Astrocyte (in vitro differentiated cells and primary cell): Measurements from ENCODE around the gene ZBTB24. TPM values are rescaled to one million over a fixed set of nuclear protein-coding genes. Genes with fewer than 3 reads are reported as not detected.

ENCODE experiments used
- DNase-seq: peaks from one replicate; pipeline ENCODE4 v3.0.0-alpha.2; 2010; ENCODE audit warnings: low read depth
- FAIRE-seq: peaks from 2 replicates; lab custom pipeline; 2011; peaks lifted over from hg19 to GRCh38; lab: Jason Lieb, UNC
- H2AFZ ChIP-seq: 2 replicates; pipeline ENCODE4 v1.6.0; 2012; ENCODE audit warnings: low read depth, low read length, inconsistent platforms
- H3K27ac ChIP-seq: 2 replicates; pipeline ENCODE4 v1.5.1; 2011; ENCODE audit warnings: low read depth, low read length, inconsistent platforms
- H3K27me3 ChIP-seq: 2 replicates; pipeline ENCODE4 v1.6.0; 2011; ENCODE audit warnings: low read length, inconsistent platforms; ENCODE audit not compliant: insufficient read depth
- H3K36me3 ChIP-seq: 2 replicates; pipeline ENCODE4 v1.5.1; 2011; ENCODE audit warnings: low read length, inconsistent platforms; ENCODE audit not compliant: insufficient read depth
- H3K4me1 ChIP-seq: 2 replicates; pipeline ENCODE4 v1.5.1; 2011; ENCODE audit warnings: low read length, inconsistent platforms; ENCODE audit not compliant: insufficient read depth
- H3K4me2 ChIP-seq: 2 replicates; pipeline ENCODE4 v1.6.0; 2012; ENCODE audit warnings: low read length, inconsistent platforms
- H3K4me3 ChIP-seq: 2 replicates; pipeline ENCODE4 v1.5.1; 2011; ENCODE audit warnings: low read depth, mild to moderate bottlenecking, low read length, inconsistent platforms; ENCODE audit not compliant: insufficient read depth
- H3K79me2 ChIP-seq: 2 replicates; pipeline ENCODE4 v1.6.0; 2012; ENCODE audit warnings: mild to moderate bottlenecking, low read length, inconsistent platforms; ENCODE audit not compliant: insufficient read depth
- H3K9ac ChIP-seq: 2 replicates; pipeline ENCODE4 v1.6.0; 2012; ENCODE audit warnings: mild to moderate bottlenecking, low read length, inconsistent platforms
- H3K9me3 ChIP-seq: 2 replicates; pipeline ENCODE4 v1.5.1; 2012; ENCODE audit warnings: low read depth, mild to moderate bottlenecking, low read length, inconsistent platforms; ENCODE audit not compliant: insufficient read depth
- H4K20me1 ChIP-seq: 2 replicates; pipeline ENCODE4 v1.6.0; 2012; ENCODE audit warnings: low read length, inconsistent platforms; ENCODE audit not compliant: insufficient read depth
- H3K27ac Mint-ChIP-seq: one replicate; pipeline ENCODE4 v1.8.0; 2021; ENCODE audit warnings: mild to moderate bottlenecking, mixed read lengths; ENCODE audit not compliant: unreplicated experiment
- H3K27me3 Mint-ChIP-seq: one replicate; pipeline ENCODE4 v1.8.0; 2021; ENCODE audit warnings: low read depth, mixed read lengths; ENCODE audit not compliant: unreplicated experiment
- H3K36me3 Mint-ChIP-seq: one replicate; pipeline ENCODE4 v1.8.0; 2021; ENCODE audit warnings: low read depth, mixed read lengths; ENCODE audit not compliant: unreplicated experiment
- H3K4me1 Mint-ChIP-seq: one replicate; pipeline ENCODE4 v1.8.0; 2021; ENCODE audit warnings: low read depth, mixed read lengths; ENCODE audit not compliant: unreplicated experiment
- H3K4me3 Mint-ChIP-seq: one replicate; pipeline ENCODE4 v1.8.0; 2021; ENCODE audit warnings: mild to moderate bottlenecking, moderate library complexity, mixed read lengths; ENCODE audit not compliant: unreplicated experiment
- H3K9me3 Mint-ChIP-seq: one replicate; pipeline ENCODE4 v1.8.0; 2021; ENCODE audit warnings: mild to moderate bottlenecking, mixed read lengths; ENCODE audit not compliant: unreplicated experiment
- CTCF ChIP-seq: IDR thresholded peaks from 2 replicates; pipeline ENCODE4 v1.5.1; 2011; ENCODE audit warnings: low read depth, mild to moderate bottlenecking, inconsistent platforms, low read length, moderate library complexity; ENCODE audit not compliant: insufficient read depth
- EZH2 ChIP-seq: IDR thresholded peaks from 2 replicates; pipeline ENCODE4 v1.6.1; 2012; ENCODE audit warnings: mild to moderate bottlenecking, low read length, inconsistent platforms; ENCODE audit not compliant: insufficient read depth
- total RNA-seq: library from RNA; stranded (reverse); gene quantifications from 2 replicates; pipeline ENCODE4 v1.2.1, GENCODE V29; 2021

The ZBTB24 gene
- total RNA-seq, 1 donor from 2014 or later: 9.3 TPM

GRCh38 chr6:109446072-109446471 is 36.9 kb downstream of the ZBTB24 start:
- Histone ChIP-seq H3K4me1 (peaks cover 5% of the 10 kb centered on the region), H3K4me2 (no peak overlapping the region)
- no peak for FAIRE-seq

GRCh38 chr6:109445382-109445781 is 37.6 kb downstream of the ZBTB24 start:
- Histone ChIP-seq H3K79me2 (no peaks in the 10 kb centered on the region), H3K9ac (no peak overlapping the region), H3K36me3 (peaks cover 20% of the 10 kb centered on the region), H4K20me1 (peaks cover 44% of the 10 kb centered on the region), H3K4me3 (no peak overlapping the region), H3K4me1 (peaks cover 6% of the 10 kb centered on the region), H3K27ac (no peak overlapping the region), H3K27me3 (no peaks in the 10 kb centered on the region), H2AFZ (no peak overlapping the region), H3K9me3 (no peaks in the 10 kb centered on the region), H3K4me2 (no peak overlapping the region)
- Mint-ChIP-seq H3K4me3 (no peak overlapping the region), H3K27ac (no peak overlapping the region), H3K9me3 (no peaks in the 10 kb centered on the region), H3K36me3 (peaks cover 17% of the 10 kb centered on the region), H3K27me3 (no peaks in the 10 kb centered on the region), H3K4me1 (no peaks in the 10 kb centered on the region)
- TF ChIP-seq CTCF (no peak), EZH2 (no peak)
- DNase-seq (no peak), FAIRE-seq (no peak)

More at GRCh38 chr6:109446072-109446471, 36.9 kb downstream of the ZBTB24 start:
- Histone ChIP-seq H3K9ac (no peak overlapping the region), H3K36me3 (peaks cover 20% of the 10 kb centered on the region), H3K27me3 (no peaks in the 10 kb centered on the region), H3K9me3 (no peaks in the 10 kb centered on the region), H3K4me3 (no peak overlapping the region), H3K79me2 (no peaks in the 10 kb centered on the region), H4K20me1 (peaks cover 50% of the 10 kb centered on the region), H2AFZ (no peak overlapping the region), H3K27ac (no peak overlapping the region)
- no peak for DNase-seq
- Mint-ChIP-seq H3K36me3 (peaks cover 20% of the 10 kb centered on the region), H3K27me3 (no peaks in the 10 kb centered on the region), H3K9me3 (no peaks in the 10 kb centered on the region), H3K27ac (no peak overlapping the region), H3K4me3 (no peak overlapping the region), H3K4me1 (no peaks in the 10 kb centered on the region)
- TF ChIP-seq CTCF (no peak), EZH2 (no peak)

GRCh38 chr6:109443425-109443950 is 39.5 kb downstream of the ZBTB24 start:
- Histone ChIP-seq H2AFZ (no peak overlapping the region), H3K27ac (no peak overlapping the region), H3K4me3 (no peak overlapping the region), H3K36me3 (peaks cover 20% of the 10 kb centered on the region), H4K20me1 (peaks cover 27% of the 10 kb centered on the region), H3K79me2 (no peaks in the 10 kb centered on the region), H3K4me1 (peaks cover 6% of the 10 kb centered on the region), H3K4me2 (no peak overlapping the region), H3K9ac (no peak overlapping the region), H3K27me3 (no peaks in the 10 kb centered on the region), H3K9me3 (no peaks in the 10 kb centered on the region)
- FAIRE-seq: no peak
- no peak for TF ChIP-seq EZH2
- TF ChIP-seq CTCF: no peak
- no peak for DNase-seq
- Mint-ChIP-seq H3K36me3 (peaks cover 17% of the 10 kb centered on the region), H3K4me3 (no peak overlapping the region), H3K27me3 (no peaks in the 10 kb centered on the region), H3K27ac (no peak overlapping the region), H3K9me3 (no peaks in the 10 kb centered on the region), H3K4me1 (no peaks in the 10 kb centered on the region)
